Prostate gland (tissue), 2 donors: ENCODE measurements around the gene SREBF2. TPM values are rescaled to one million over a fixed set of nuclear protein-coding genes. Genes with fewer than 3 reads are reported as not detected.

Experiments
- DNase-seq: peaks from one replicate; pipeline ENCODE4 v3.0.0-alpha.2; 2019; ENCODE audit warnings: low spot score
- H3K27ac ChIP-seq, 2 donors: fragments of 200-600 bp; sonication (generic); 2 replicates each; pipeline ENCODE4 v1.5.1; 2017 to 2019
- H3K27me3 ChIP-seq: fragments of 200-600 bp; sonication (generic); replicated peaks from 2 replicates; pipeline ENCODE4 v1.5.1; 2019; ENCODE audit not compliant: insufficient read depth
- H3K36me3 ChIP-seq, 2 donors: fragments of 200-600 bp; sonication (generic); 1 replicate in 1 of 2; 2 replicates in 1 of 2; pipeline versions ENCODE4 v1.5.1 to v1.8.1; 2017 to 2019
- H3K4me1 ChIP-seq: fragments of 200-600 bp; sonication (generic); replicated peaks from 2 replicates; pipeline ENCODE4 v1.5.1; 2019
- H3K4me3 ChIP-seq, 2 donors: fragments of 200-600 bp; sonication (generic); 2 replicates each; pipeline ENCODE4 v1.5.1; 2017 to 2019
- H3K9me3 ChIP-seq: fragments of 200-600 bp; sonication (generic); 2 replicates; pipeline ENCODE4 v1.5.1; 2017
- POLR2A ChIP-seq: fragments of 450-650 bp; IDR thresholded peaks from one replicate; pipeline ENCODE4 v1.6.1; 2016; ENCODE audit warnings: antibody characterized with exemption, mild to moderate bottlenecking
- POLR2AphosphoS5 ChIP-seq: sonication (generic); formaldehyde crosslinking; IDR thresholded peaks from one replicate; pipeline ENCODE4 v1.6.1; 2017; ENCODE audit warnings: antibody characterized with exemption
- WGBS: methylation state at CpG from one replicate; pipeline ENCODE4 v1.1.5; 2018; 5-methylcytosine and 5-hydroxymethylcytosine counted together
- intact Hi-C: fragments of 100-400 bp; cut with DNase I; formaldehyde crosslinking; loops from one replicate; pipeline ENCODE4 v1.14.2; 2022
- total RNA-seq, 2 donors: library from RNA; depleted of rRNA; stranded (reverse); fragments of >200 nt; gene quantifications; one replicate each; pipeline ENCODE4 v1.1.0, GENCODE V29; 2016
- TF ChIP-seq, protein P1 (sequence below), 4 experiments: fragments of 200-600 bp in 2 of 4; fragments of 450-650 bp in 2 of 4; sonication (generic) in 2 of 4; IDR thresholded peaks; 1 replicate in 3 of 4; 2 replicates in 1 of 4; pipeline ENCODE4 v1.5.1; 2016 to 2019; ENCODE audit warnings: antibody characterized with exemption in 4 of 4, mild to moderate bottlenecking in 2 of 4, moderate library complexity in 2 of 4

Gene SREBF2
- total RNA-seq, 2 donors from 2014 or later = 62.7 to 128 TPM

DNA sequence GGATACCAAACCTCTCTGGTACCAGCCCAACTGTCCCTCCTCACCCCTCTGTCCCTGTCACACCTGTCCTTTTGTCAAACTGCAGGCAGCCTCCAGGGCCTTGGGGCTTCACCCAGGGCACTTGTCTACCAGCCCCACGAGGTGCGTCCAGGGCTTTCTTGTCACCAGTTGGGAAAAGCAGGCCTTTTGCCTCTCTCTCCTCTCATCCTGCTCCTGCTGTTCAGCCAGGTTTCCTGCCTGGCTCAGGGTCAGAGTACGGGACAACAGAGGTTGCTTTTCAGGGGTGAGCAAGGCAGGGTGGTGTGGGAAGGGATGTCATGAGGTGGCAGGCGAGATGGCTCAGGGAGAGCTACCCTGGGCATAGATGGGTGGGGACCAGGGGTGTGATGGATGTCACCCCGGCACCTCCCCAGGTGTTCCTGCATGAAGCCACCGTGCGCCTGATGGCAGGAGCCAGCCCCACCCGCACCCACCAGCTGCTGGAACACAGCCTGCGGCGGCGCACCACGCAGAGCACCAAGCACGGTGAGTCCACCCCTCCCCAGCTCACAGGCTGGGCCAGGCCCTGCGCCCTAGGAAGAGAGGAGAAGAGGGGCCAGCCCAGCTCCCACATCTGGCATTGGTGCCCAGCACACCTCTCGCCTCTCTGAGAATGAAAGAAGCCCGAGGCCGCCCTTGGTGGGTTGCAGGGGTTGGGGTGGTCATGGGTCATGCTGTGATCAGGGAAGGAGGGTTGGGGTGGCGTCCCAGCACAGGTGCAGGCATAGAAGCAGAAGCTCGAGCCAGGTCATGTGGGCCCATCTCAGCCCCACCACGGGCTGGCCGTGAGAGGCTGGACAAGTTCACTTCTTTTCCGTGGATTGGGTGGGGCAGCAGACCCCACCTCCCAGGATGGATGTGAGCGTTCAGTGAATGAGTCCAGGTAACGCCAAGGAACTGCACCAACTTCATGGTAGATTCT is 71.8 kb downstream of the SREBF2 start:
- Histone ChIP-seq H3K9me3 (no peaks in the 10 kb centered on the region), H3K27me3 (no peaks in the 10 kb centered on the region), H3K4me3 (no peak overlapping the region), H3K4me1 (no peaks in the 10 kb centered on the region), H3K27ac (no peak overlapping the region), H3K36me3 (no peaks in the 10 kb centered on the region)
- no peak for TF ChIP-seq POLR2AphosphoS5
- TF ChIP-seq POLR2A = no peak
- TF ChIP-seq, protein P1, sequence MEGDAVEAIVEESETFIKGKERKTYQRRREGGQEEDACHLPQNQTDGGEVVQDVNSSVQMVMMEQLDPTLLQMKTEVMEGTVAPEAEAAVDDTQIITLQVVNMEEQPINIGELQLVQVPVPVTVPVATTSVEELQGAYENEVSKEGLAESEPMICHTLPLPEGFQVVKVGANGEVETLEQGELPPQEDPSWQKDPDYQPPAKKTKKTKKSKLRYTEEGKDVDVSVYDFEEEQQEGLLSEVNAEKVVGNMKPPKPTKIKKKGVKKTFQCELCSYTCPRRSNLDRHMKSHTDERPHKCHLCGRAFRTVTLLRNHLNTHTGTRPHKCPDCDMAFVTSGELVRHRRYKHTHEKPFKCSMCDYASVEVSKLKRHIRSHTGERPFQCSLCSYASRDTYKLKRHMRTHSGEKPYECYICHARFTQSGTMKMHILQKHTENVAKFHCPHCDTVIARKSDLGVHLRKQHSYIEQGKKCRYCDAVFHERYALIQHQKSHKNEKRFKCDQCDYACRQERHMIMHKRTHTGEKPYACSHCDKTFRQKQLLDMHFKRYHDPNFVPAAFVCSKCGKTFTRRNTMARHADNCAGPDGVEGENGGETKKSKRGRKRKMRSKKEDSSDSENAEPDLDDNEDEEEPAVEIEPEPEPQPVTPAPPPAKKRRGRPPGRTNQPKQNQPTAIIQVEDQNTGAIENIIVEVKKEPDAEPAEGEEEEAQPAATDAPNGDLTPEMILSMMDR (IDR thresholded peaks at IDR 0.05) = no peak
- intact Hi-C loops = no loop called here
- 91% methylated on average over 24 of the region's 24 CpGs for WGBS
- no peak for DNase-seq

DNA sequence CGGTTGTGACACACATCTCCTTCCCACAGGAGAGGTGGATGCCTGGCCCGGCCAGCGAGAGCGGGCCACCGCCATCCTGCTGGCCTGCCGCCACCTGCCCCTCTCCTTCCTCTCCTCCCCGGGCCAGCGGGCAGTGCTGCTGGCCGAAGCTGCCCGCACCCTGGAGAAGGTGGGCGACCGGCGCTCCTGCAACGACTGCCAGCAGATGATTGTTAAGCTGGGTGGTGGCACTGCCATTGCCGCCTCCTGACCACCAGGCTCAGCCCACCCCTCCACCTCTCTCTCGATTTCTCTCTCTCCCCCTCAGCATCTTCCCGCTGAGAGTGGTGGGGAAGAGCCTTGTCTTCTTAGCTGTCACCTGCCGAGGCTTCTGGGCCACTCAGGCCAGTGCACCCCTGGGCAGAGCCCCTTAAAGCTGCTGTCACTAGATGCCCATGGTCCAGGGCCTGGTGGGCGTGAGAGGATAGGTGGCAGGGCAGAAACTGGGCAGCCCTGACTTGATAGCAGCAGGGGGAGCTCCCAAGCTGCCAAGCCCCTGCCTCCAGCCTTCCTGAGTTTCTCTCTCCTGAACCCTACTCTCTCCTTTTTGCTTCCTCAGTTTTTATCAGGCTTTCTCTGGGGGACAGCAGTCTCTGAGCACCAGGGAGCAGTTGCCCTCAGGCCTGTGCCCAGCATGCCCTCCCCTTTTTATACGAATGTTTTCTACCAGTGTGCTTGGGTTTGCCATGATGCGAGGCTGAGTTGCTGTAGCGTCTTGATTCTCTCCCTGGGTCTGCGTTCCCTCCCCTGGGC is 72.7 kb downstream of the SREBF2 start:
- H3K27ac ChIP-seq = no peak overlapping the region
- intact Hi-C loops = no loop called here
- 88% methylated on average over 22 of the region's 23 CpGs for WGBS
- no peaks in the 10 kb centered on the region for H3K9me3 ChIP-seq
- no peaks in the 10 kb centered on the region for H3K36me3 ChIP-seq
- DNase-seq = no peak
- H3K4me3 ChIP-seq = no peak overlapping the region
- TF ChIP-seq POLR2AphosphoS5 = no peak
- TF ChIP-seq, protein P1 (IDR thresholded peaks at IDR 0.05) = no peak
- TF ChIP-seq POLR2A = no peak
- H3K27me3 ChIP-seq = no peaks in the 10 kb centered on the region
- peaks cover 4% of the 10 kb centered on the region for H3K4me1 ChIP-seq

DNA sequence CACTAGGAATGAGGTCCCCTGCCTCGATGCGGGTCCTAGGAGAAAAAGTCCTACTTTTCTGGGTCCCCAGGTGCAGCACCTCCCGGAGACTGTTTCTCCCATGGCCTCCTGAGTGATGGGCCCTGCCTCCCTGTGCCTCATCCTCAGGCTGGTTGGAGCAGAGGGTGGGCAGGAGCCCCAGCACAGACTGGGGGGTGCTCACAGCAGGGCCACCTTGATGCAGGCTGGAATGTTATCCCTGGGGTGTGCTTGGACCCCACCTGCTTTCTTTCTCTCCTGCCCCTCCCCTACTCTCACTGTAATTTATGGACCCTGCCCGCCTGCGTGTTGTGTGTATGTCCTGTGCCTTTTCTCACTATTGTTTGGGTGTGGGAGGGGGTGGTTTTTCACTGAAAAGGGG is 73.9 kb downstream of the SREBF2 start:
- Histone ChIP-seq H3K9me3 (no peaks in the 10 kb centered on the region), H3K36me3 (no peaks in the 10 kb centered on the region), H3K27me3 (peaks cover 8% of the 10 kb centered on the region), H3K4me1 (peaks cover 9% of the 10 kb centered on the region), H3K4me3 (no peak overlapping the region), H3K27ac (no peak overlapping the region)
- 89% methylated on average over 5 of the region's 5 CpGs for WGBS
- no peak for TF ChIP-seq POLR2AphosphoS5
- TF ChIP-seq, protein P1 (IDR thresholded peaks at IDR 0.05) = no peak
- no peak for TF ChIP-seq POLR2A
- intact Hi-C loops = no loop called here
- DNase-seq = no peak

DNA sequence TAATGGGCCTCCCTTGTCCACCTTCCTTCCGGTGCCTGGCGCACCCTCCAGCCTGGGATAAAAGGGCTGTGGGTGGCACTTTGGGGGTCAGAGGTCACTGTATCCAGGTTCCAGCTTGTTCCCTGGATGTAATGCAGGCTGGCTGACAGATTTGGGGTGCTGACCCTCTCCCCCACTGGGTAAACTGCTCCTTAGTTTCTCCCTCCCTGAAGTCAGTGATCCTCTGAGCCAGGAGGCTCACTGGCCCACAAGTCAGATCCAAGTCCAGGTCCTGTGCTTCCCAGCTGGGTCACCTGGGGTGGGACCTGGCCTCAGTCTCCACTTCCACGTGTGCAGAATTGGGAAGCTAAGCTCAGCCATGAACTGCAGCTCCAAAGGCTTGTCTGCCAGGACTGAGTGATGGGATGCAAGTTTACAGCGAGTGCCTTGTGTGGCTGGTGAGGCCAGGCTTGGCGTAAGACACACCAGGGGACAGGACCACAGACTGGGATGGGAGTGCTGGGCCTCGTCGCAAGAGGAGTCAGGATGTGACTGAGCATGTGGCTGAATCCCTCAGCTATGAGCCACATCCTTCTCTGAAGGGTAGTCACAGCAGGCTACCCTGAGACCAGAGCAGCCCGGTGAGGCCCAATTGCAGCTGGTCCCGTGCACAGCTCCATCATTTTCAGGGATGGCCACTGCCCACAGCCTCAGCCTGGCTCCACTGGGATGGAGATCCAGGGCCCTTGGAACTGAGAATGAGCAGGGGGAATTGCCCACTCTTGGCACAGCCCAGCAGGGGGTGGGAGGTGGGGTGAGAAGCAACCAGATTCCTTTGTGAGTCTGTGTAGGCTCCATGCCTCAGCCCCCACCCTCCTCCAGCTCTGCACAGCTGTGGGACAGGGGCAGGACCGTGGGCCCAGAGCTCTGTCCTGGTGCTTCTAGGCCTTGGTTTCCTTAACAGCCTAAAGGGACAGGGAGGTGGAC is 74.8 kb downstream of the SREBF2 start:
- Histone ChIP-seq H3K36me3 (no peaks in the 10 kb centered on the region), H3K4me3 (no peak overlapping the region), H3K9me3 (no peaks in the 10 kb centered on the region), H3K4me1 (peaks cover 9% of the 10 kb centered on the region), H3K27me3 (peaks cover 13% of the 10 kb centered on the region), H3K27ac (no peak overlapping the region)
- WGBS = 81% methylated on average over 10 of the region's 10 CpGs
- intact Hi-C loops = no loop called here
- no peak for DNase-seq
- TF ChIP-seq, protein P1 (IDR thresholded peaks at IDR 0.05) = no peak
- TF ChIP-seq POLR2AphosphoS5 = no peak
- no peak for TF ChIP-seq POLR2A
